Suprapubic skin (tissue), 4 donors: ENCODE measurements around the gene AWAT2.

Experiments used
- CTCF ChIP-seq, 2 donors: fragments of 200-600 bp in 1 of 2; fragments of 450-650 bp in 1 of 2; sonication (generic) in 1 of 2; IDR thresholded peaks; one replicate each; pipeline ENCODE4 v1.5.1; 2016 to 2019; ENCODE audit warnings: antibody characterized with exemption in 2 of 2, mild to moderate bottlenecking in 1 of 2, moderate library complexity in 1 of 2
- POLR2A ChIP-seq, 2 donors: fragments of 450-650 bp; IDR thresholded peaks; one replicate each; pipeline ENCODE4 v1.6.1; 2017; ENCODE audit warnings: antibody characterized with exemption in 2 of 2, mild to moderate bottlenecking in 2 of 2, moderate library complexity in 2 of 2
- POLR2AphosphoS5 ChIP-seq, 3 donors: sonication (generic); formaldehyde crosslinking; IDR thresholded peaks; one replicate each; pipeline ENCODE4 v1.6.1; 2017; ENCODE audit warnings: antibody characterized with exemption in 3 of 3

GRCh38 chrX:70046978-70047377 is 2.8 kb downstream of the AWAT2 start:
- TF ChIP-seq CTCF (IDR thresholded peaks at IDR 0.05), result no peak
- TF ChIP-seq POLR2AphosphoS5 (IDR thresholded peaks at IDR 0.05), result no peak
- no peak for TF ChIP-seq POLR2A (IDR thresholded peaks at IDR 0.05)
